Liver (tissue), 9 donors: Measurements from ENCODE around the gene PTPRN2. TPM values are rescaled to one million over a fixed set of nuclear protein-coding genes. Genes with fewer than 3 reads are reported as not detected.
A peak's percentile ranks its signal among the peaks of the same experiment; 100 is the strongest.

Experiments used
- DNase-seq: peaks from one replicate; pipeline ENCODE4 v3.0.0-alpha.2; 2017; ENCODE audit warnings: low spot score
- H3K27ac ChIP-seq, 2 donors: one replicate each; pipeline ENCODE4 v1.7.0; 2013; ENCODE audit warnings: inconsistent platforms in 2 of 2, low read length in 2 of 2, control low read depth in 1 of 2, low read depth in 1 of 2, mild to moderate bottlenecking in 1 of 2
- H3K27me3 ChIP-seq, 4 donors: one replicate each; pipeline versions ENCODE4 v1.6.1 to v1.7.0; 2013; ENCODE audit warnings: low read length in 3 of 4, inconsistent platforms in 1 of 4, mild to moderate bottlenecking in 1 of 4, moderate library complexity in 1 of 4; ENCODE audit not compliant: control insufficient read depth in 4 of 4, insufficient read depth in 4 of 4
- H3K36me3 ChIP-seq, 4 donors: one replicate each; pipeline versions ENCODE4 v1.6.1 to v1.7.0; 2013; ENCODE audit warnings: low read length in 3 of 4, mild to moderate bottlenecking in 3 of 4, low read depth in 1 of 4, moderate library complexity in 1 of 4; ENCODE audit not compliant: control insufficient read depth in 4 of 4, insufficient read depth in 3 of 4
- H3K4me1 ChIP-seq, 4 donors: one replicate each; pipeline versions ENCODE4 v1.6.1 to v1.7.0; 2013; ENCODE audit warnings: low read length in 3 of 4, mild to moderate bottlenecking in 3 of 4, moderate library complexity in 1 of 4; ENCODE audit not compliant: control insufficient read depth in 4 of 4, insufficient read depth in 4 of 4
- H3K4me3 ChIP-seq, 3 donors: one replicate each; pipeline versions ENCODE4 v1.6.1 to v1.7.0; 2013; ENCODE audit warnings: low read length in 3 of 3, control low read depth in 1 of 3, low read depth in 1 of 3, mild to moderate bottlenecking in 1 of 3
- H3K9ac ChIP-seq, 2 donors: one replicate each; pipeline ENCODE4 v1.7.0; 2013; ENCODE audit warnings: low read length in 2 of 2, mild to moderate bottlenecking in 2 of 2, moderate library complexity in 2 of 2, control low read depth in 1 of 2, low read depth in 1 of 2
- H3K9me3 ChIP-seq, 4 donors: one replicate each; pipeline versions ENCODE4 v1.6.1 to v1.7.0; 2013; ENCODE audit warnings: low read length in 3 of 4; ENCODE audit not compliant: control insufficient read depth in 4 of 4
- EGR1 ChIP-seq, 2 donors: IDR thresholded peaks; 2 replicates each; pipeline ENCODE4 v1.6.1; 2016 to 2018; ENCODE audit warnings: antibody characterized with exemption in 2 of 2, low read depth in 2 of 2
- FOXA2 ChIP-seq: IDR thresholded peaks from 2 replicates; pipeline ENCODE4 v1.6.1; 2016; ENCODE audit warnings: antibody characterized with exemption
- HNF4A ChIP-seq, 2 donors: conservative IDR thresholded peaks; 2 replicates each; pipeline ENCODE4 v1.6.1; 2016; ENCODE audit warnings: antibody characterized with exemption in 2 of 2, mild to moderate bottlenecking in 2 of 2
- HNF4G ChIP-seq: IDR thresholded peaks from 2 replicates; pipeline ENCODE4 v1.6.1; 2016; ENCODE audit warnings: antibody characterized with exemption
- JUND ChIP-seq, 2 donors: IDR thresholded peaks; 2 replicates each; pipeline ENCODE4 v1.6.1; 2016; ENCODE audit warnings: antibody characterized with exemption in 2 of 2
- NR2F2 ChIP-seq: IDR thresholded peaks from 2 replicates; pipeline ENCODE4 v1.6.1; 2016; ENCODE audit warnings: antibody characterized with exemption
- RAD21 ChIP-seq, 2 donors: IDR thresholded peaks; 2 replicates each; pipeline ENCODE4 v1.6.1; 2016; ENCODE audit warnings: antibody characterized with exemption in 2 of 2, mild to moderate bottlenecking in 2 of 2
- SP1 ChIP-seq: IDR thresholded peaks from 2 replicates; pipeline ENCODE4 v1.6.1; 2018; ENCODE audit warnings: antibody characterized with exemption, mild to moderate bottlenecking
- TAF1 ChIP-seq: conservative IDR thresholded peaks from 2 replicates; pipeline ENCODE4 v1.6.1; 2016; ENCODE audit warnings: antibody characterized with exemption, mild to moderate bottlenecking
- YY1 ChIP-seq: IDR thresholded peaks from 2 replicates; pipeline ENCODE4 v1.6.1; 2016; ENCODE audit warnings: antibody characterized with exemption, mild to moderate bottlenecking
- ZBTB33 ChIP-seq: IDR thresholded peaks from 2 replicates; pipeline ENCODE4 v1.6.1; 2016; ENCODE audit warnings: antibody characterized with exemption
- WGBS: extraction: QIAGEN DNeasy Blood & Tissue Kit; methylation state at CpG from one replicate; pipeline ENCODE4 v1.1.7; 2013; 5-methylcytosine and 5-hydroxymethylcytosine counted together
- polyA plus RNA-seq, 2 donors: library from polyadenylated mRNA; stranded (reverse) in 1 of 2; unstranded in 1 of 2; fragments of 200-250 nt in 1 of 2; fragments of >200 nt in 1 of 2; fragmentation: Nextera tagmentation in 1 of 2; extraction: Ambion mirVana in 1 of 2; gene quantifications; one replicate each; pipeline versions ENCODE4 v1.2.1 to v1.2.3, GENCODE V29; 2013 to 2015
- total RNA-seq, 2 donors: library from RNA; depleted of rRNA; stranded (reverse); fragments of >200 nt; gene quantifications; one replicate each; pipeline ENCODE4 v1.2.3, GENCODE V29; 2014
- TF ChIP-seq, protein P1 (sequence below): fragments of 150-350 bp; IDR thresholded peaks from 2 replicates; pipeline ENCODE4 v1.5.1; 2017; ENCODE audit warnings: improper control_type of control experiment, low read depth, low read length; ENCODE audit not compliant: missing input control
- donor health status: healthy.
- donor health status: healthy.
- donor health status: healthy.
- donor health status: healthy.
- donor health status: healthy.

Gene PTPRN2
- total and polyA plus RNA-seq, 4 donors = 0.75 to 1.9 (median 1.1) TPM

- 60% methylated on average over 12 of the region's 12 CpGs for WGBS
- Histone ChIP-seq H3K36me3 (no peaks in the 10 kb centered on the region), H3K4me3 (no peak overlapping the region), H3K9ac (no peak overlapping the region), H3K4me1 (no peaks in the 10 kb centered on the region), H3K9me3 (no peaks in the 10 kb centered on the region), H3K27me3 (no peaks in the 10 kb centered on the region), H3K27ac (no peak overlapping the region)
- no peak for DNase-seq
- no peak for TF ChIP-seq JUND (IDR thresholded peaks at IDR 0.05)
- TF ChIP-seq ZBTB33 = no peak
- no peak for TF ChIP-seq YY1
- TF ChIP-seq, protein P1, sequence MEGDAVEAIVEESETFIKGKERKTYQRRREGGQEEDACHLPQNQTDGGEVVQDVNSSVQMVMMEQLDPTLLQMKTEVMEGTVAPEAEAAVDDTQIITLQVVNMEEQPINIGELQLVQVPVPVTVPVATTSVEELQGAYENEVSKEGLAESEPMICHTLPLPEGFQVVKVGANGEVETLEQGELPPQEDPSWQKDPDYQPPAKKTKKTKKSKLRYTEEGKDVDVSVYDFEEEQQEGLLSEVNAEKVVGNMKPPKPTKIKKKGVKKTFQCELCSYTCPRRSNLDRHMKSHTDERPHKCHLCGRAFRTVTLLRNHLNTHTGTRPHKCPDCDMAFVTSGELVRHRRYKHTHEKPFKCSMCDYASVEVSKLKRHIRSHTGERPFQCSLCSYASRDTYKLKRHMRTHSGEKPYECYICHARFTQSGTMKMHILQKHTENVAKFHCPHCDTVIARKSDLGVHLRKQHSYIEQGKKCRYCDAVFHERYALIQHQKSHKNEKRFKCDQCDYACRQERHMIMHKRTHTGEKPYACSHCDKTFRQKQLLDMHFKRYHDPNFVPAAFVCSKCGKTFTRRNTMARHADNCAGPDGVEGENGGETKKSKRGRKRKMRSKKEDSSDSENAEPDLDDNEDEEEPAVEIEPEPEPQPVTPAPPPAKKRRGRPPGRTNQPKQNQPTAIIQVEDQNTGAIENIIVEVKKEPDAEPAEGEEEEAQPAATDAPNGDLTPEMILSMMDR = no peak
- TF ChIP-seq TAF1 = no peak
- no peak for TF ChIP-seq NR2F2
- no peak for TF ChIP-seq FOXA2
- no peak for TF ChIP-seq HNF4A (conservative IDR thresholded peaks at IDR 0.05)
- no peak for TF ChIP-seq SP1
- TF ChIP-seq HNF4G = no peak
- TF ChIP-seq EGR1 (IDR thresholded peaks at IDR 0.05; ENCODE audit: low read depth in 2 of 2) = no peak
Observed at GRCh38 chr7:158408318-158408920, 179.2 kb downstream of the PTPRN2 start.

- WGBS = 74% methylated on average over 17 of the region's 17 CpGs
- no peaks in the 10 kb centered on the region for H3K9me3 ChIP-seq
- TF ChIP-seq, protein P1 = peak; percentile 37
- TF ChIP-seq RAD21 (IDR thresholded peaks at IDR 0.05) (peak; percentile 70 to 77), YY1 (no peak)
- no peaks in the 10 kb centered on the region for H3K4me1 ChIP-seq
- H3K36me3 ChIP-seq = no peaks in the 10 kb centered on the region
- H3K9ac ChIP-seq = no peak overlapping the region
- H3K27me3 ChIP-seq = no peaks in the 10 kb centered on the region
- no peak for DNase-seq
- no peak overlapping the region for H3K27ac ChIP-seq
- no peak overlapping the region for H3K4me3 ChIP-seq
Observed at GRCh38 chr7:158407581-158408317, 179.9 kb downstream of the PTPRN2 start.
